Motor neuron (in vitro differentiated cells): Measurements from ENCODE around the gene PDGFD. TPM values are rescaled to one million over a fixed set of nuclear protein-coding genes. Genes with fewer than 3 reads are reported as not detected.
A peak's percentile ranks its signal among the peaks of the same experiment; 100 is the strongest.

Experiments
- ATAC-seq, 8 experiments: fragments of 200-7000 bp; cut with Tn5 transposase; replicated peaks in 6 of 8; 2 replicates each; pipeline ENCODE4 v1.8.0; 2021; ENCODE audit warnings: mild to moderate bottlenecking in 8 of 8, moderate library complexity in 8 of 8
- H3K27ac ChIP-seq, 2 donors: fragments of 250-450 bp; sonication (Bioruptor Pico); 2 replicates each; pipeline ENCODE4 v1.9.0; 2021; ENCODE audit warnings: antibody characterized with exemption in 2 of 2, mild to moderate bottlenecking in 2 of 2, moderate library complexity in 1 of 2
- H3K4me1 ChIP-seq, 2 donors: fragments of 250-450 bp; sonication (Bioruptor Pico); replicated peaks in 1 of 2; 2 replicates each; pipeline ENCODE4 v1.6.1; 2021; ENCODE audit warnings: antibody characterized with exemption in 2 of 2, mild to moderate bottlenecking in 2 of 2, moderate library complexity in 1 of 2
- H3K4me3 ChIP-seq, 5 donors: fragments of 250-450 bp; sonication (Bioruptor Pico); 2 replicates each; pipeline ENCODE4 v1.9.0; 2021; ENCODE audit warnings: antibody characterized with exemption in 5 of 5, mild to moderate bottlenecking in 5 of 5, moderate library complexity in 4 of 5
- WGBS, 10 experiments: fragments of 450-650 bp; shearing (Covaris generic); methylation state at CpG; one replicate each; pipeline ENCODE4 v1.0.0; 2022; 5-methylcytosine and 5-hydroxymethylcytosine counted together
- in situ Hi-C, 9 experiments: fragments of 400-800 bp; cut with MboI; loops; one replicate each; pipeline ENCODE4 v1.15.0; 2021; ENCODE audit warnings: low sequenced_read_pairs in 9 of 9, low pct_unique_long_range_greater_than_20kb in 2 of 9; ENCODE audit not compliant: unreplicated experiment in 9 of 9
- total RNA-seq, 8 experiments: library from RNA; unstranded; fragments of 300-600 nt; gene quantifications; 2 replicates each; pipeline versions ENCODE4 v1.2.3 to v1.2.4, GENCODE V29; 2022

Gene PDGFD
- total RNA-seq, 8 experiments from 2014 or later = 0.43 to 23.1 (median 3.0) TPM

DNA sequence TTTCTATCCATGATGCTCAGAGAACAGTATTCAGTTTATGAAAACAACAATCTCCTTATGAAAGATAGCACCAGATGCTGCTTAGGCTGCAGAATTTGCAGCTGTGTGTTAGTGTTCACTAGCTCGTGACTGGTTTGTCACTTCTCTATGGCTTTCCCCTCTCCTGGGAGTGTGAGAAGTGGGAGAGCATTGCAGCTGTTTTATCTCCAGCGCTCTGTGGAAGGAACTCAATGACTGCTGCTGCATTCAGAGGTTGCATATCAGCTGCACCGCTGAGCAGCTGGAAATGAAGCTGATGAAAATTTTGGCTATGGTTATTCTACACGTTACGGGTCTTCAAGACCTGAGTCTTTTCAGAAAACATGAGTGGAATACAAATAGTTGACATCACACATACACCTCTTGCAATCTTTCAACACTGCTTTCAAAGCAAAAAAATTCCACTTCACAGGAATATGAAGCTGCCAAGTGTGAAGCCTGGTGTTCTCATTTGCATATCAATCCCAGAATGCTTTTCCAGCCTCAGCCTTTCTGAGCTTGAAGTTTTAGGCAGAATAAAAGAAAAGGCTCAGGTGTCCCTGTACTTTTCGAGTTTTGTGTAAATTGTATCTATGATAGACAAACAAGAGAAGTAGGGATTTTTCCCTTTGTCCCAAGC, 276.8 kb downstream of the PDGFD start:
- in situ Hi-C loops = loop anchor here in 1 of 9 experiments (25.0 kb wide), 1 partner anchor 175 kb away; no protein-coding TSS in a partner anchor
- ATAC-seq = peak in 3 of 8 experiments; percentile 41 to 60 (median 57)
- H3K4me1 ChIP-seq = no peaks in the 10 kb centered on the region
- 24 to 100% (median 60%) methylated on average over 1 to 5 of the region's 6 CpGs; no CpG with 5 or more reads in 1 of the 10 experiments for WGBS, 10 experiments
- H3K27ac ChIP-seq = no peak overlapping the region
- no peak overlapping the region for H3K4me3 ChIP-seq

DNA sequence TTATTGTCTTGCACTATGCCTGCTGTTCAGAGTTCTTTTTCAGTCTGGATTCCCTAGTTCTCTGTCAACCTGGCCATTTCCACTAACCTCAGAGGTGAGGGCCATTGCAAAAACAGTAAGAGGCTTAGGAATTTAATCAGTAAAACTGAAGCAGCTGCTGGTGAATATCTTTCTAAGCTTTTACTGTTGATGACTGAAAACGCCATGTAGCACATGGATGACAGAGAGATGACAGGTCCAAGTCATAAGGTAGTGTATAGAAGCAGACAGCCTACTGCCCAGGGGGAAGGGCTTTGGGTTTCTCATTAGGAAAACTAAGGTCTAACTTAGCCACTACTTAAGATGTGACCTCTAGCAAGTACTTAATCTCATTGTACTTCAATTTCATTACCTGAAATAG, 280.1 kb downstream of the PDGFD start:
- in situ Hi-C loops = loop anchor here in 1 of 9 experiments (25.0 kb wide), 1 partner anchor 172 kb away; no protein-coding TSS in a partner anchor
- WGBS, 10 experiments = 42 to 100% (median 67%) methylated on average over 1 of the region's 1 CpG; no CpG with 5 or more reads in 3 of the 10 experiments

DNA sequence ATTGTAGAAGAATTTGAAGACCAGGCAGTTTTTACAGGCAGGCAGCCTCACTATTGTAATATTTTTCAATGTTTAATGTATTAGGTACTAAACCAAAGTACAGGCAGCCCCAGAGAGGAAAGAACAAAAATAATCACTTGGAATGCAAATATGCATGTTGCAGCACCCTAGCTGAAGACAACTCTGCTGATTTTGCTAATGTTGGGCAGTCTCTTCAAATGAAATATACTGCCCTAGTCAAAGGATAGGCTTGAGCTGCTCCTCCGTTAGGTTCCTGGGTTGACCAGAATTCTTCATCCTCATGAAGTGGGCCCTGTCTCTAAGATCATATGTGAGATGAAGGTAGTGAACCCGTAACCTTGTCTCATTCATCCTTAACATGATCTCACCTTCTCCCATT, 280.7 kb downstream of the PDGFD start:
- H3K27ac ChIP-seq = no peak overlapping the region
- 50 to 94% (median 91%) methylated on average over 1 to 2 of the region's 2 CpGs; no CpG with 5 or more reads in 6 of the 10 experiments for WGBS, 10 experiments
- ATAC-seq = peak in 1 of 8 experiments; percentile 34
- peaks cover 0 to 4% of the 10 kb centered on the region in 2 donors for H3K4me1 ChIP-seq
- in situ Hi-C loops = loop anchor here in 1 of 9 experiments (25.0 kb wide), 1 partner anchor 171 kb away; no protein-coding TSS in a partner anchor
- no peak overlapping the region for H3K4me3 ChIP-seq

More for the DNA sequence above, 280.1 kb downstream of the PDGFD start:
- H3K4me3 ChIP-seq = no peak overlapping the region
- no peak for ATAC-seq
- H3K27ac ChIP-seq = no peak overlapping the region
- peaks cover 0 to 2% of the 10 kb centered on the region in 2 donors for H3K4me1 ChIP-seq

DNA sequence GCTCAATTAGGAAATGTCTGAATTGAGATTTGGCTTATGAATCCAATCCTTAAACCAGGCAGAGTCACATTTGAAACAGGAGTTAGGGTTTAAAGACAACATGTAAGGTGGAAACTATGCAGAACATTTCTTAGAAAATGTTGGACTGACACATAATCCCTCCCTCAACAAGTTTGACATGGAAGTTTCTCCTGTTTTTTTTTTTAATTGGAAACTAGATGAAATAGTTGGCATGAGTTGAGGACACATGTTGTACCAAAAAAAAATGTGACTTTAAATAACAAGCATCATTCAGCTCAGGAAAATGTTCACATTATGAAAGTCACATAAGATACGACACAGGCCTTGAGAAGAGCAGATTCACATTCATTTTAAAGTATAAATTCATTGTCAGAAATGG, 282.4 kb downstream of the PDGFD start:
- no peak overlapping the region for H3K27ac ChIP-seq
- WGBS, 10 experiments = 45 to 100% (median 83%) methylated on average over 1 of the region's 1 CpG
- ATAC-seq = no peak

DNA sequence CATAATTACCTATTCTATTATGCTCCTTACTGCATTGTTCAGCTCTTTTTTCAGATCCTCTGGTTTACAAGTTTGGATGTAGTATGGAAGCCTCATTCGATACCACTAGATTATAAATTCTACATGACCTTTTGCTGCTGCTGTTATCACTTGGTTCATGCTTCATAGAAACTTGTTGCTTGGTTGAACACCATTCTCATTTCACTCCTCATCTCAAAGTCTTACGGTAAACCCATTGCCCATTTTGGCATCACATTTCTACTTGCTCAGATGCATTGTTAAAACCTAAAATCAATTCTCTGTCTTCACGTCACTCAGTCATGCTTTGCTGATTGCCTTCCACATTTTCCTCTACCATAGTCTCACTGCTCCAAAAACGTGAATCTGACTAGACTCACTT, 283.0 kb downstream of the PDGFD start:
- in situ Hi-C loops = loop anchor here in 1 of 9 experiments (25.0 kb wide), 1 partner anchor 169 kb away; no protein-coding TSS in a partner anchor
- Histone ChIP-seq H3K4me3 (no peak overlapping the region), H3K4me1 (peaks cover 0 to 4% of the 10 kb centered on the region in 2 donors), H3K27ac (no peak overlapping the region)
- ATAC-seq = no peak
- WGBS, 10 experiments = 61 to 100% (median 91%) methylated on average over 1 to 4 of the region's 4 CpGs

More for the DNA sequence above, 282.4 kb downstream of the PDGFD start:
- Histone ChIP-seq H3K4me3 (no peak overlapping the region), H3K4me1 (peaks cover 0 to 4% of the 10 kb centered on the region in 2 donors)
- in situ Hi-C loops = loop anchor here in 1 of 9 experiments (25.0 kb wide), 1 partner anchor 169 kb away; no protein-coding TSS in a partner anchor

DNA sequence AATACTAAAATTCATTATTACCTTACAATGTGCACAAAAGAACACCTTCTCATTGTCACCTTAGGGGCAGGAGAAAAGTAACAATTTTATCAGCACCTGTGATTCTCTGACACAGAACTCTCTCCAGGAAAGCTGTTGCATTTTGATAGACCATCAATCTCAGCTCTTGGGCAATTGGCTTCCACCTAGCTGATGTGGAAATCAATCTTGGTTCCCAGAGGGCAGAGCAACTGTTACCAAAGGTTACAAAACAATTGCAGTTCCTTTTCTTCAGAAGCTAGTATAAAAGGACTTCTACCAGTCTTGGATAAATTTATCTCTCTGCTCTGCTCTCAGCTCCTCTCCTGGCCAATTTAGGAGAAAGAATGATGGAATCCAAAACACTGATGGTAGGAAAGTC, 285.3 kb downstream of the PDGFD start:
- in situ Hi-C loops = loop anchor here in 1 of 9 experiments (25.0 kb wide), 1 partner anchor 166 kb away; no protein-coding TSS in a partner anchor
- Histone ChIP-seq H3K4me3 (no peak overlapping the region), H3K27ac (no peak overlapping the region), H3K4me1 (peaks cover 0 to 4% of the 10 kb centered on the region in 2 donors)
- ATAC-seq = peak in 1 of 8 experiments; percentile 32

DNA sequence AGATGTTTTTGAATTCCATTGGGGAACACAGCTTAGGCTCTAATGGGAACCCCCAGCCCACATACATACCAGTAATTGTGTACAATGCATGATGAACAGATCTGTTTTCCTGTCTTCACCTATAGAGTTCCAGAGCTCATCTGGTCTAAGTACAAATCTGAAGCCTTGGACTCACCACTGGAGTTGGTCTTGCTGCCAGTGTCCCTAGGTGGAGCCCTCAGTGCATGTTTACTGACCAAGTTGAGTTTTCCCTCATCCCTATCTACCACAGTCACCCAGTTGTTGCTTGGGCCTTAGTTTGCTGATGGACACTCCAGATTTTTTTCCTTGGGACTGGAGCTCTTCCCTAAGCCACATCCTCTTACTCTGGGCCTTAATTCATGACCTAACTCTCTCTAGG, 286.7 kb downstream of the PDGFD start:
- Histone ChIP-seq H3K4me3 (no peak overlapping the region), H3K27ac (no peak overlapping the region), H3K4me1 (peaks cover 0 to 4% of the 10 kb centered on the region in 2 donors)
- in situ Hi-C loops = loop anchor here in 1 of 9 experiments (25.0 kb wide), 1 partner anchor 165 kb away; no protein-coding TSS in a partner anchor
- no peak for ATAC-seq

DNA sequence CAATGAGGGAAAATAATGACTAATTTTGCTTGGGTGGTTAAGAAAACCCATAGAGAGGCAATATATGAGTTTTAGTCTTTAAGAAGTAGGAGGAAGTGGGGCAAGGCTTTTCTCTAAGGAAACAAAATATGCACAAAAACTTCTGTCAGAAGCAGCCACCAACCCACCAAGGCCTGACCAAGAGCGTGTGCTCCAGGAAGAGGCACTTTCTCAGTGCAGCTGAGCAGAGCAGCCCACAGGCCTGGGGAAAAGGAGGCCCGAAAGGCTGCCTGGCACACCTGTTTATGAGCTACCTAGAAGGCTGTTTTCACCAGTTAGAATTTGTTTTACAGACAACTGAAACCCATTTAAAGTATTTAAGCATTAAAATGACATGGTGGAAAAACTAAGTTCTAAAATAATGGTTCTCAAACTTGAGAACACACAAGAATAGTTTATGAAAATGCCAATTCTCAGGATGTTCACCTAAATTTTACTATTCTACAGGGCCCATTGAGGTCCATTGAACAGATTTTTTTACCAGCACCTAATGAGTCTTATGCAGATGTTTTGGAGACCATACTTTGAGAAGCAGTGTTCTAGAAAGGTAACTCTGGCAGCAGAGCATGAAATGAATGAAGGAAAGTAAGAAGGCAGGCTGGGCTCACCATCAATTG, 288.0 kb downstream of the PDGFD start:
- in situ Hi-C loops = loop anchor here in 1 of 9 experiments (25.0 kb wide), 1 partner anchor 164 kb away; no protein-coding TSS in a partner anchor
- no peak for ATAC-seq
- no peak overlapping the region for H3K27ac ChIP-seq
- H3K4me3 ChIP-seq = no peak overlapping the region
- WGBS, 10 experiments = 50 to 100% (median 94%) methylated on average over 1 to 2 of the region's 2 CpGs; no CpG with 5 or more reads in 3 of the 10 experiments
- peaks cover 0 to 4% of the 10 kb centered on the region in 2 donors for H3K4me1 ChIP-seq

DNA sequence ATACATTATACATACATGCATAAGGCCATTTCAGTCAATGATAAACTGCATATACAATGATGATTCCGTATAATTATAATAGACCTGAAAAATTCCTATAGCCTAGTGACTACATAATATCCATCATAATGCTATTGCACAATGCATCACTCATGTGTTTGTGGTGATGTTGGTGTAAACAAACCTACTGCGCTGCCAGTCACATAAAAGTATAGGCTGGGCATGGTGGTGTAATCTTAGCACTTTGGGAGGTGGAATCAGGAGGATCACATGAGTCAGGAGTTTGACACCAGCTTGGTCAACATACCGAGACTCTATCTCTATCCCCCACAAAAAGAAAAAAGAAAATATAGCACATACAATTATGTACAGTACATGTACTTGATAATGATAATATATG, 291.2 kb downstream of the PDGFD start:
- ATAC-seq = no peak
- Histone ChIP-seq H3K4me3 (no peak overlapping the region), H3K4me1 (no peaks in the 10 kb centered on the region), H3K27ac (no peak overlapping the region)
- WGBS, 10 experiments = 44 to 100% (median 91%) methylated on average over 1 to 3 of the region's 3 CpGs
- in situ Hi-C loops = no loop called here

DNA sequence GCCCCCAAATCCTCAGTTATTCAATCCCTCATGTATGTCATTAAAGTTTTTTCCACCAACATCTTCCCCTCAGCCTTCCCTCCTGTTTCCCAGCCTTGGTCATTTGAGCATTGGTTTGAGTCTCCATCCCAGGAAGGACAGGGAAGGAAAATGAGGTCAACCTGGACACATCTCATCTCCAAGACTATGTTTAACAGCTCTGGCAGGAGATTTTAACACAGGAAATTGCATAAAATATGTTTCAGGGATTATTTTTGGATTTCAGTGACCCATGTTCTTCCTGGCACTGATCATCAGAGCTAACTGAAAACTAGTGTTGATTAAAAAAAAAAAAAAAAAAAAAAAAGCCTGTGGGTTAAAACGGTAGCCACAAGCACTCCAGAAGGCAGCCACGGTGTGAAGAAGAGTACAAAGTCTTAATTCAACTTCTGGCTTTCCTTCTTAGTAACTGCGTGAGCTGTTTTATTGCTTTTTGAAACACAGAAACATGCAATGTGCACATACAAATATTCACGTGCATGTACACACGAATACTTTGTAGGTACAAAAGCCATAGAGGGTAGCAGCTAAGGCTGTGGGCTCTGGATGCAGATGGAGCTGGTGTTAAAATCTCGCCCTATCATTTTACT, 291.9 kb downstream of the PDGFD start:
- in situ Hi-C loops = no loop called here
- H3K27ac ChIP-seq = no peak overlapping the region
- 2 to 97% (median 77%) methylated on average over 2 to 6 of the region's 6 CpGs for WGBS, 10 experiments
- no peak overlapping the region for H3K4me3 ChIP-seq
- H3K4me1 ChIP-seq = no peaks in the 10 kb centered on the region
- ATAC-seq = no peak

DNA sequence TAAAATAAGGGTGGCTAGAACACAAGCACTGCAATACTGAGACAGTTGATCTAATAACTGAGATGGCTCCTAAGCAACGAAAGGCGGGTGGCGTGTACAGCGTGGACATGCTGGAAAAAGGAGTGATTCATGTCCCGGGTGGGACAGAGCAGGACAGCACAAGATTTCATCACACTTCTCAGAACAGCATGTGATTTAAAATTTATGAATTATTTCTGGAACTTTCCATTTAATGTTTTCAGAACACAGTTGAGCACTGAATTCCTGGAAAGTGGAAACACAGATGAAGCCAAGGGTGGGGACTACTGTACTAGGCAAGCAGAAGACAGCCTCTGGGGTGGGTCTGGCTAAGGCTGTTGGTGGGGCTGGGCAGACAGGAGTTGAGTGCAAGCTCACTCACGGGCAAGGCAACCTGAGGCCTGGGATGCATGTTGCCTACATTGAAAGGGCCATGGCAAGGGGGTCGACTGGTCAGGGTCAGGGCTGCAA, 293.1 kb downstream of the PDGFD start:
- H3K4me3 ChIP-seq = no peak overlapping the region
- H3K27ac ChIP-seq = no peak overlapping the region
- WGBS, 10 experiments = 0 to 100% (median 60%) methylated on average over 1 to 6 of the region's 7 CpGs; no CpG with 5 or more reads in 1 of the 10 experiments
- peak in 6 of 8 experiments; percentile 53 to 97 (median 72) for ATAC-seq
- in situ Hi-C loops = no loop called here
- H3K4me1 ChIP-seq = no peaks in the 10 kb centered on the region

DNA sequence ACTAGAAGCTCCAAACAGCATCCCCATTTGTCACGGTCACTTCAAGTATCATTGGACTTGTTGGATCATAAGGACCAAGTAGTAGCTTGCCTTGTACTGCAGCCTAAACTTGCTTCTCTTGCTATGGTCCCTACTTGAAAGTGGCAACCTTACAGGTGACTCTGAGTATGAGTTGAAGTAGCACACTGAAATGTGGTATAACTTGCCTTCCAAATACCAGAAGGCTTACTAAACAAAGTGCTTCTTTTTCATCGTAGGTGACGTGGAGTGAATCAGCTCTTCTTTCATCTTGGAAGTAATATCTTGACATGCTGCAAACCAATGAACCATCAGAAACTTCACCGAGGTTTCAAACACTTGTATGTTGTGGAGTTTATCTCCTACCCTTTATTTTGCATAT, 296.5 kb downstream of the PDGFD start:
- H3K4me3 ChIP-seq = no peak overlapping the region
- in situ Hi-C loops = no loop called here
- H3K27ac ChIP-seq = no peak overlapping the region
- WGBS, 10 experiments = 50 to 100% (median 89%) methylated on average over 1 to 4 of the region's 4 CpGs; no CpG with 5 or more reads in 1 of the 10 experiments
- H3K4me1 ChIP-seq = peaks cover 0 to 5% of the 10 kb centered on the region in 2 donors
- no peak for ATAC-seq

DNA sequence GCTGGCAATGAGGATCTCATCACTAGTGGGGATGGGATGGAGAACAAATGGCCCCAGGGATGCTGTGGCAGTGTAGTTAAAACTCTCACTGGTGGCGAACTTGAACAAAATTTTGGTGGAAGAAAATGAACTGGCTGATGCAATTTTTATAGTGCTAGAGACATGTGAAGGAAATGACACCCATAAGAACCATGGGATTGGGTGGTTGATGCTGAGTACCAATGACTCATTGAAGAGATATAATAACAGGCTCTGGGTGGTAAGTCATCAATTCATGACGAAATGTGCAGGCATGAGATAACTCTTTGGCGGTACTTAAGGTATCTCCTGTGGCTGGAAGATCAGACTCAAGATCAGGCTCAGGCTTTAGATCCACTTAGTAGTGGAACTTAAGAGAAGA, 300.4 kb downstream of the PDGFD start:
- no peak overlapping the region for H3K27ac ChIP-seq
- in situ Hi-C loops = no loop called here
- H3K4me1 ChIP-seq = peaks cover 3 to 19% of the 10 kb centered on the region in 2 donors
- ATAC-seq = no peak
- 50 to 100% (median 91%) methylated on average over 1 to 3 of the region's 3 CpGs for WGBS, 10 experiments
- H3K4me3 ChIP-seq = no peak overlapping the region
